GM19238 (cell line): ENCODE results near the gene VPS13D.
"Not testable (repeated sequence)": the region's sequence is repeated elsewhere in the genome, so short reads cannot be mapped to it uniquely, and the experiment has no call there.

Experiments used
- DNase-seq: peaks from one replicate; pipeline ENCODE4 v3.0.0; 2011; ENCODE audit warnings: low spot score; ENCODE audit not compliant: insufficient read length

Gene VPS13D

GRCh38 chr1:12537294-12537693 is 307.5 kb downstream of the VPS13D start:
- DNase-seq, result no peak

DNA sequence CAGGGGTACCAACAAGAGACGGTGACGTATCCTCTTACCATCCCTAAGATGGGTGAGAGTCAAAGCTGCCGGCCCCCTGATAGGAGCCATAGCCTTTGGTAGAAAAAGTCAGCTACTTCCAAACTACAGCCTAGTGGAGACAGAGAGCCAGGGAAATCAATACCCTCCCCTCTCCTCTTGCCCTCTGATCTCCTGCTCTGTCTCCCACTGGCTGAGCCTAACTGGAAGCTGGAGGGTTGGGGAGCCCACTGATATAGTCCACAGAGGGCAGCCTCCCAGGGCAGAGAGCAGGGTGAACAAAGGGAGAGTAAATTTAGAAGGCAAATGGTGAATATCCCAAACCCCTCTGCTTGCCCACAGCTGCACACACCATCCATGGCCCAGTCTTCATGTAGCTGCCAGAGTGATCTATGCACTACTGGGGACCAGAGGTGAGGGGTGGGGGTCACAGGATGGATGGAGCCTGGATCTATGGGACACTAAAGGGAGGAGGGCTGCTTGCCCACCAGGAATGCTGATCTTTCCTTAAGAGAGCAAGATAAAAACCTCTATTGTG is 308.2 kb downstream of the VPS13D start:
- no peak for DNase-seq

- not testable (repeated sequence) for DNase-seq
These were observed 308.7 kb downstream of the VPS13D start for GRCh38 chr1:12538536-12538935.

- no peak for DNase-seq
These were observed 309.5 kb downstream of the VPS13D start for GRCh38 chr1:12539320-12539704.

DNA sequence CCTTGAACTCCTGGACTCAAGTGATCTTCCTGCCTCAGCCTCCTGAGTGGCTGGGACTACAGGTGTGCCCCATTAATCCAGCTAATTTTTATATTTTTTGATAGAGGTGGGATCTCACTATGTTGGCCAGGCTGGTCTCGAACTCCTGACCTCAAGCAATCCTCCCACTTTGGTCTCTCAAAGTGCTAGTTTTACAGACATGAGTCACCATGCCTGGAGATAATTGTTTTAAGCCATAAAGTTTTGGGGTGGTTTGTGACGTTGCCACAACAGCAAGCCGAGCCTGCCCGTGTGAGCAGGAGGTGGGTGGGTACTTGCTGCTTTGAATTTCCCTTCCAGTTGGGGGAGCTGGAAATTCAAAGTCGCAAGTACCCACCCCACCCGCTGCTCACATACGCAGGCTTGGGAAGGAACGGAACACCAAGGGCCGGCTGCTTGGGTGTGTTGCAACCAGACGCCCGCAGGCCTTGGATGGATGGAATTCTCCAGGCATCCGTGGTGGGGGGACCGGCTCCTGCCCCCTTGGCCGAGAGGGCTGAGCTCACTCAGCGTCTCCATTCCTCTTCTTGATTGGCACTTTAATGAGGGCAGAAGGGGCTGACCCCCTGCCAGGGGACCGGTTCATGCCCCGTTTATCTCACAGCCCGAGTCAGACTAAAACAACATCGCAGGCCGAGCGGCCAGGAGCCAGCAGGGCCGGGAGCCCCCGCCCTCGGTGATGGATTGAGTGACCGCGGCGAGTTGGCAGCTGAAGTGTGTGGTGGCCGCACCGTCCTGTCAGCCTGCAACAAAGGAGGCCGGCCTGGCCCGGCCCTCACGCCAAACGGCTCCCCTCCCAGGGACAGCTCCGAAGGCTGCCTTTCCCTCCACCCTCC is 310.1 kb downstream of the VPS13D start:
- DNase-seq, result no peak

GRCh38 chr1:12540580-12541273 is 310.9 kb downstream of the VPS13D start:
- no peak for DNase-seq

- no peak for DNase-seq
These were observed 311.7 kb downstream of the VPS13D start for GRCh38 chr1:12541274-12542137.

GRCh38 chr1:12542138-12542465 is 312.3 kb downstream of the VPS13D start:
- DNase-seq, result no peak

GRCh38 chr1:12542616-12543592 is 313.1 kb downstream of the VPS13D start:
- DNase-seq, result no peak

GRCh38 chr1:12543740-12544154 is 313.9 kb downstream of the VPS13D start:
- no peak for DNase-seq

GRCh38 chr1:12544357-12544756 is 314.5 kb downstream of the VPS13D start:
- no peak for DNase-seq

DNA sequence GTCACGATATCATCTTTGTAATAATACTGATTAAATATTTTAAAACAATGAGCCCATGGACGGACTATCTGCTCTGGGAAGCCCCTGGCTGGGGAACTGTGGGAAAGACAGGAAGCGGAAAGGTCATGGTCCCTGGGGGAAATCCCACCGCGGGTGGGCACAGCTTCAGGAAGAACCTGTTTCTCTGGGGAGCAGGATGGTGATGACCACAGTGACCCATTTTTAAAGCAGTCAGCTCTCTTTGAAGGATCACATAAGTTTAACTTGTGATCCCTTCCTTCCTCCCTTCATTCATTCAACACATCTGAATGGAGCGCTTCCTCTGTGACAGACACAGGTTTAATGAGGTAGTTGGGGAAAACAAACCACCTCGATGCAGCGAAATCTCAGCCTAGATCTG is 315.2 kb downstream of the VPS13D start:
- no peak for DNase-seq

DNA sequence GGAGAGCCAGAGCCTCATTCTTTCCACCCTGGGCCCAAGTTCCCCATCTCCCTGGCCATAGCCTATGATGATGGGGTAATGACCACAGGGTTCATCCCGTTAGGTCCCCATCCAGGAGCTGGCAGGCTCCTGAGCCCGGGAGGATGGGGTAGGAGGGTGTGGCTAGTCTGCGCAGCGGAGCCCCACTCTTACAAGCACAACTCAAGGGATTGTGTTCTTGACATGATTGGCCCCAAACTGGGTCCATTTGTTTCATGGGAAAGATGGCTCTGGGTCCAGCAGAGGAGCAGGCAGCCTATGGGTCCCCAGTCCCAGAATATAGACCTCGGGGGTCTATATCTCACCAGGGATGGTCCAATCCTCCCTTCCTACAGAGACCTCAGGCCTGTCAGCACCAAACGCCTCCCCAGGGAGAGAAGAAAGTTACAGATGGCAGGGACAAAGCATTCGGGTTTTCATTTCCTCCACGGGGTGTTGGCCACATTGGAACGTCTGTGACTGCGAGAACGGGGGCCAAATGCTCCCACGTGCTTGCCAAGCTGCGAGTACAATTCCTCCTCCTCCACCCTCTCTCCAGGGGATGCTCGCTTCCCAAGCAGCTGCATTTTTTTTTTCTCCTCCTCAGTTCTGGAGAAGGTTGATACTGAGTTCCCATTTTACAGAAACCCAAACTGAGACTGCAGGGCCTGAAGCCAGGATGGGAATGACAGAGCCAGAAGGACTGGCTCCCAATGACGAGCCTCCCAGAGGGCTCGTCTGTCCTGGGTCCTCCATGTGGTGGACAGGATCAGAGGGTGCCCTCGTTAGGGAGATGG is 317.1 kb downstream of the VPS13D start:
- DNase-seq, result no peak

GRCh38 chr1:12547586-12548225 is 317.9 kb downstream of the VPS13D start:
- no peak for DNase-seq

DNA sequence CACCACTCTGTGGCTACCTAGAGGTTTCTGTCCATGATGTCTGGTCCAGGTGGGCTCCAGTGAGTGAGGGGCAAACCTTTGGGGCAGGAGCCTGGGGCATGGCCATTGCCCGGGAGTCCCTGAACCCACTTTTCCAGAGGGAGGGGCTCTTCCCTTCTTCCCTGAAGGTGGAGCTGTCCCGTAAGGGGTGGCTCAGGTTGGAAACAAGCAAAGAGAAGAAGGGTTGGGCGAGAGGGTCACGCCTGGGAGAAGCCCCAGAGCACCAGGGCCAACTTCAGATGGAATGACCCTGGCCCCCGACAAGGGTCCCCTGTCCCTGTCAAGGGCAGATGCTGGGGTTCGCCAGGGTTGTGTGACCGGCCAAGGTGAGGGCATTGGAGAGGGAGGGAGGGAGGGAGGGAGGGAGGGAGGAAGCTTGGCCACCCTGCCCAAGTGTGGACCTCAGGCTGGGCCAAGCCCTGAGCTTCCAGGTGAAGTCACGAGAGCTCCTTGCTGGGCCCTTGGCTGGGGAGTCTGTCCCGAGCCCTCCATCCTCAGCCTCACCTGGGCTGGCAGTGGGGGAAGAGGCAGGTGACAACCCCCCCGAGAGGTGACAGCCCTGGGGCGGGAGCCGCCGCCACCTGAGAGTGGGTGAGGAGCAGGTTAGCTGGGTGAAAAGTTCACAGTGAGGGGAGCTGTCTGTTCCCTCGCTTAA is 318.6 kb downstream of the VPS13D start:
- DNase-seq, result no peak

GRCh38 chr1:12548973-12549459 is 319.2 kb downstream of the VPS13D start:
- no peak for DNase-seq

DNA sequence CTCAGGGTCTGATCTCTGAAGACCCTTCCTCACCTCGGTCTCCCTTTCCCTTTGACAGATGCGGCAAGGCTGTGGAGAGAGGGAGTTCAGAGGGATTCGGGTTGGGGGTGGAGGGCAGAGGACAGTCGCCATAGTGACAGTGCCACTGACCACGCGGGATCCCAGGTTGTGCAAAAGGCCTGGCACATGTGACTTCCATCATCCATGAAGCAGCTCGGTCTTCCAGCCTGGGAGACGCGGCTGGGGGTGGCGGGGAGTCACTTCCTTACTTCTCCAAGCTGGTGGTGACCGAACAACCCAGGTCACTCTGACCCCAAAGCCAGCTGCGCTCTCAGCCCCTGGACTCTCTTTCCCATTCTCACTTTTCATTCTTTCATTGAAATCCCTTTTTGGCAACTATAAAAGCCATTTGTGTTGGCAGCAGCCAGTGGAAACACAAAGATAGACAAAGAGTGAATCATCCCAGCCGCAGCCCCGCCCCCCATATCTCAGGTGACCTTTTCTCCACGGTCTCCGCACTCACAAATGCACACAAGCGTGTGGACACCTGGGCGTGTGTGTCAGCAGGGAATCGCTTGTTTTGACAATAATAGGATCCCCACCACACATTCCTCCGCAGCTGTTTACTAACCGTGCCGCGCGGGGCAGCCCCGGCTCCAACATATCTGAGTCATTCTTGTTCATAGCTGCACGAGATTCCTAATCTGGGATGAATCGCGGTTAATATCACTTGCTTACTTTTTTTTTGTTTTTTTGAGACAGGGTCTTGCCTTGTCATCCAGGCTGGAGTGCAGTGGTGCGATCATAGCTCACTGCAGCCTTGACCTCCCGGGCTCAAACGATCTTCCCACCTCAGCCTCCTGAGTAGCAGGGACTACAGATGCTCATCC is 319.9 kb downstream of the VPS13D start:
- DNase-seq, result no peak
